ENCODE data around the gene H2BK1.

Gene H2BK1

GRCh38 chr7:151178831-151179230, 31.5 kb downstream of the H2BK1 start:
- no peak overlapping the region for H3K27ac ChIP-seq (ENCODE audit: low read depth, low read length, poor library complexity, severe bottlenecking)
- no peaks in the 10 kb centered on the region for H3K9me3 ChIP-seq (ENCODE audit: low read length)
- no peak for TF ChIP-seq EZH2 (IDR thresholded peaks at IDR 0.05; ENCODE audit: borderline replicate concordance, low read length)
- no peak for TF ChIP-seq CTCF (IDR thresholded peaks at IDR 0.05; ENCODE audit: low read length)
- no peak overlapping the region for H3K4me2 ChIP-seq (ENCODE audit: low read length)
- H3K9ac ChIP-seq (ENCODE audit: low read length): no peak overlapping the region
- no peaks in the 10 kb centered on the region for H3K9me2 ChIP-seq (ENCODE audit: low read depth, low read length)
- H3K79me2 ChIP-seq (ENCODE audit: insufficient read depth, low read length): no peaks in the 10 kb centered on the region
- H2AFZ ChIP-seq (ENCODE audit: low read length): no peak overlapping the region
- H3K36me3 ChIP-seq (ENCODE audit: insufficient read depth, low read length): no peaks in the 10 kb centered on the region
- H3F3A ChIP-seq (ENCODE audit: insufficient read depth, low read length): no peaks in the 10 kb centered on the region
- peaks cover 15% of the 10 kb centered on the region; the same call in 1 of the 2 replicates for H3K27me3 ChIP-seq (ENCODE audit: insufficient read depth, low read length)
- H3K4me3 ChIP-seq (ENCODE audit: low read depth, low read length, poor library complexity, severe bottlenecking): no peak overlapping the region
- no peaks in the 10 kb centered on the region for H4K20me1 ChIP-seq (ENCODE audit: insufficient read depth, low read length)
- no peaks in the 10 kb centered on the region for H3K4me1 ChIP-seq (ENCODE audit: insufficient read depth, low read length, severe bottlenecking)

GRCh38 chr7:151178236-151178635, 32.1 kb downstream of the H2BK1 start:
- Histone ChIP-seq H3K4me2 (ENCODE audit: low read length) (no peak overlapping the region), H3K9me2 (ENCODE audit: low read depth, low read length) (no peaks in the 10 kb centered on the region), H3K4me1 (ENCODE audit: insufficient read depth, low read length, severe bottlenecking) (no peaks in the 10 kb centered on the region), H3K9ac (ENCODE audit: low read length) (no peak overlapping the region), H3K27me3 (ENCODE audit: insufficient read depth, low read length) (peaks cover 13% of the 10 kb centered on the region; the same call in 1 of the 2 replicates), H3K4me3 (ENCODE audit: low read depth, low read length, poor library complexity, severe bottlenecking) (no peak overlapping the region), H3K36me3 (ENCODE audit: insufficient read depth, low read length) (no peaks in the 10 kb centered on the region), H3K79me2 (ENCODE audit: insufficient read depth, low read length) (no peaks in the 10 kb centered on the region), H3F3A (ENCODE audit: insufficient read depth, low read length) (no peaks in the 10 kb centered on the region), H3K27ac (ENCODE audit: low read depth, low read length, poor library complexity, severe bottlenecking) (no peak overlapping the region), H2AFZ (ENCODE audit: low read length) (no peak overlapping the region), H3K9me3 (ENCODE audit: low read length) (no peaks in the 10 kb centered on the region), H4K20me1 (ENCODE audit: insufficient read depth, low read length) (no peaks in the 10 kb centered on the region)
- TF ChIP-seq EZH2 (IDR thresholded peaks at IDR 0.05; ENCODE audit: borderline replicate concordance, low read length): no peak

DNA sequence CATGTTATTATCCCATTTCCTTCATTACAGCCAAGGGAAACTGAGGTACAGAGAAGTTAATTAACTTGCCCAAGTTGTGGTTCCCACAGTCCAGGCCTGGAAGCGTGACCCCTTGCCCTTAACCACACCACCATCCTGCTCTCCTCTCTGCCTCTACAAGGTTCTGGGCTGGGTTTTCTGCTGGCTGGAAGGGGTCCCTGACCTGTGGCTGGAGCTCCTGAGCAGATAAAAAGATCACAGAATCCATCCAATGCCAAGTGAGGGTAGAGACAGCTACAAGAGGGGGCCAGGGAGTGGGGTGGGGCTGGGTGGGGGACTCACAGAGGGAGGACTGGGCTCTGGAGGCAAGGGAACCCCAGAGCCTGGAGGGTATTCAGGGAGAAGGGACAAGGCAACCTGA, 33.0 kb downstream of the H2BK1 start:
- H3F3A ChIP-seq (ENCODE audit: insufficient read depth, low read length): no peaks in the 10 kb centered on the region
- no peak overlapping the region for H3K9ac ChIP-seq (ENCODE audit: low read length)
- H3K27me3 ChIP-seq (ENCODE audit: insufficient read depth, low read length): peaks cover 9% of the 10 kb centered on the region; the same call in 1 of the 2 replicates
- H3K4me1 ChIP-seq (ENCODE audit: insufficient read depth, low read length, severe bottlenecking): no peaks in the 10 kb centered on the region
- TF ChIP-seq EZH2 (IDR thresholded peaks at IDR 0.05; ENCODE audit: borderline replicate concordance, low read length): no peak
- no peak for TF ChIP-seq CTCF (IDR thresholded peaks at IDR 0.05; ENCODE audit: low read length)
- no peaks in the 10 kb centered on the region for H3K9me3 ChIP-seq (ENCODE audit: low read length)
- no peaks in the 10 kb centered on the region for H3K9me2 ChIP-seq (ENCODE audit: low read depth, low read length)
- no peaks in the 10 kb centered on the region for H4K20me1 ChIP-seq (ENCODE audit: insufficient read depth, low read length)
- H3K79me2 ChIP-seq (ENCODE audit: insufficient read depth, low read length): no peaks in the 10 kb centered on the region
- no peak overlapping the region for H2AFZ ChIP-seq (ENCODE audit: low read length)
- H3K4me2 ChIP-seq (ENCODE audit: low read length): no peak overlapping the region
- no peak overlapping the region for H3K4me3 ChIP-seq (ENCODE audit: low read depth, low read length, poor library complexity, severe bottlenecking)
- H3K27ac ChIP-seq (ENCODE audit: low read depth, low read length, poor library complexity, severe bottlenecking): no peak overlapping the region
- no peaks in the 10 kb centered on the region for H3K36me3 ChIP-seq (ENCODE audit: insufficient read depth, low read length)

GRCh38 chr7:151176401-151176800, 33.9 kb downstream of the H2BK1 start:
- Histone ChIP-seq H3K79me2 (ENCODE audit: insufficient read depth, low read length) (no peaks in the 10 kb centered on the region), H3K9me2 (ENCODE audit: low read depth, low read length) (no peaks in the 10 kb centered on the region), H3K36me3 (ENCODE audit: insufficient read depth, low read length) (no peaks in the 10 kb centered on the region), H3K27ac (ENCODE audit: low read depth, low read length, poor library complexity, severe bottlenecking) (no peak overlapping the region), H3K27me3 (ENCODE audit: insufficient read depth, low read length) (peaks cover 7% of the 10 kb centered on the region; the same call in 1 of the 2 replicates), H3K9me3 (ENCODE audit: low read length) (no peaks in the 10 kb centered on the region), H3K4me1 (ENCODE audit: insufficient read depth, low read length, severe bottlenecking) (no peaks in the 10 kb centered on the region), H3K4me2 (ENCODE audit: low read length) (no peak overlapping the region), H3F3A (ENCODE audit: insufficient read depth, low read length) (no peaks in the 10 kb centered on the region), H3K9ac (ENCODE audit: low read length) (no peak overlapping the region), H4K20me1 (ENCODE audit: insufficient read depth, low read length) (no peaks in the 10 kb centered on the region), H3K4me3 (ENCODE audit: low read depth, low read length, poor library complexity, severe bottlenecking) (no peak overlapping the region), H2AFZ (ENCODE audit: low read length) (no peak overlapping the region)
- TF ChIP-seq EZH2 (IDR thresholded peaks at IDR 0.05; ENCODE audit: borderline replicate concordance, low read length): no peak
- TF ChIP-seq CTCF (IDR thresholded peaks at IDR 0.05; ENCODE audit: low read length): no peak
